ENCODE measurements around the gene DDTL.

GRCh38 chr22:24016156-24016555 is 49.5 kb downstream of the DDTL start:
- TF ChIP-seq JUND (IDR thresholded peaks at IDR 0.05): no peak
- no peak for TF ChIP-seq CTCF (IDR thresholded peaks at IDR 0.05)
- no peak for TF ChIP-seq GABPA (IDR thresholded peaks at IDR 0.05; ENCODE audit: low read depth)
- no peak for TF ChIP-seq EP300 (IDR thresholded peaks at IDR 0.05; ENCODE audit: borderline replicate concordance in 1 of 2, low read depth in 1 of 2, low read length in 1 of 2)
- no peak for TF ChIP-seq SIN3A (IDR thresholded peaks at IDR 0.05; ENCODE audit: borderline replicate concordance, low read depth, low read length)
- TF ChIP-seq SMC3 (IDR thresholded peaks at IDR 0.05; ENCODE audit: low read depth, low read length): no peak
- TF ChIP-seq RFX5 (IDR thresholded peaks at IDR 0.05; ENCODE audit: low read length): no peak

All from SK-N-SH (cell line).